ENCODE measurements around the gene USP6.

DNA sequence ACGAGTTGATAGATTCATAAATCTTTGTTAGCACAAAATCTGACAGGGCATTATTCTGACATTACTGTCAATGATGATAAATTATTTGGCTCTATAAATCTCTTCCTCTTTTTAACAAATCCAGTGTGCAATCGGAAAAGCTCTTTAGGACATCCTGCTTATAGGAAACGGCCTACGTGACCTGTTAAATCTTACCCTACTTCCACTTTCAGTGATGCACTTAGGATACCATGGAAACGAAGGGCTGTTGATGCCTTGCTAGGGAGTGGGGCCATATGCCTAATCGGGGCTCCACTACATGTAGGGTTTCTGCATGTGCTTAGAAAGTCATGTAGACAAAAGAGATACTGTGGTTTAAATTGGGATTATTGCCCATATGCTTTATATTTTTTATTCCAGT is 48.6 kb downstream of the USP6 start:
- TF ChIP-seq POLR2A (IDR thresholded peaks at IDR 0.05; ENCODE audit: low read depth, low read length): no peak
- TF ChIP-seq TAF1 (IDR thresholded peaks at IDR 0.05; ENCODE audit: low read depth, low read length): no peak
- no peak for TF ChIP-seq POLR2AphosphoS5 (IDR thresholded peaks at IDR 0.05; ENCODE audit: low read depth, low read length)
- TF ChIP-seq SPI1 (IDR thresholded peaks at IDR 0.05; ENCODE audit: low read depth, low read length): no peak
- no peak for TF ChIP-seq PAX5 (IDR thresholded peaks at IDR 0.05; ENCODE audit: insufficient read depth, low read length, severe bottlenecking)
